OCI-M1 (cell line): ENCODE results near the gene PLIN4.
"Not testable (repeated sequence)": the region's sequence is repeated elsewhere in the genome, so short reads cannot be mapped to it uniquely, and the experiment has no call there.

Source experiments
- DNase-seq: peaks from one replicate; lab custom pipeline; 2025; lab: John Stamatoyannopoulos, UW

Gene PLIN4, protein sequence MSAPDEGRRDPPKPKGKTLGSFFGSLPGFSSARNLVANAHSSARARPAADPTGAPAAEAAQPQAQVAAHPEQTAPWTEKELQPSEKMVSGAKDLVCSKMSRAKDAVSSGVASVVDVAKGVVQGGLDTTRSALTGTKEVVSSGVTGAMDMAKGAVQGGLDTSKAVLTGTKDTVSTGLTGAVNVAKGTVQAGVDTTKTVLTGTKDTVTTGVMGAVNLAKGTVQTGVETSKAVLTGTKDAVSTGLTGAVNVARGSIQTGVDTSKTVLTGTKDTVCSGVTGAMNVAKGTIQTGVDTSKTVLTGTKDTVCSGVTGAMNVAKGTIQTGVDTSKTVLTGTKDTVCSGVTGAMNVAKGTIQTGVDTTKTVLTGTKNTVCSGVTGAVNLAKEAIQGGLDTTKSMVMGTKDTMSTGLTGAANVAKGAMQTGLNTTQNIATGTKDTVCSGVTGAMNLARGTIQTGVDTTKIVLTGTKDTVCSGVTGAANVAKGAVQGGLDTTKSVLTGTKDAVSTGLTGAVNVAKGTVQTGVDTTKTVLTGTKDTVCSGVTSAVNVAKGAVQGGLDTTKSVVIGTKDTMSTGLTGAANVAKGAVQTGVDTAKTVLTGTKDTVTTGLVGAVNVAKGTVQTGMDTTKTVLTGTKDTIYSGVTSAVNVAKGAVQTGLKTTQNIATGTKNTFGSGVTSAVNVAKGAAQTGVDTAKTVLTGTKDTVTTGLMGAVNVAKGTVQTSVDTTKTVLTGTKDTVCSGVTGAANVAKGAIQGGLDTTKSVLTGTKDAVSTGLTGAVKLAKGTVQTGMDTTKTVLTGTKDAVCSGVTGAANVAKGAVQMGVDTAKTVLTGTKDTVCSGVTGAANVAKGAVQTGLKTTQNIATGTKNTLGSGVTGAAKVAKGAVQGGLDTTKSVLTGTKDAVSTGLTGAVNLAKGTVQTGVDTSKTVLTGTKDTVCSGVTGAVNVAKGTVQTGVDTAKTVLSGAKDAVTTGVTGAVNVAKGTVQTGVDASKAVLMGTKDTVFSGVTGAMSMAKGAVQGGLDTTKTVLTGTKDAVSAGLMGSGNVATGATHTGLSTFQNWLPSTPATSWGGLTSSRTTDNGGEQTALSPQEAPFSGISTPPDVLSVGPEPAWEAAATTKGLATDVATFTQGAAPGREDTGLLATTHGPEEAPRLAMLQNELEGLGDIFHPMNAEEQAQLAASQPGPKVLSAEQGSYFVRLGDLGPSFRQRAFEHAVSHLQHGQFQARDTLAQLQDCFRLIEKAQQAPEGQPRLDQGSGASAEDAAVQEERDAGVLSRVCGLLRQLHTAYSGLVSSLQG (N-terminal part only)

DNA sequence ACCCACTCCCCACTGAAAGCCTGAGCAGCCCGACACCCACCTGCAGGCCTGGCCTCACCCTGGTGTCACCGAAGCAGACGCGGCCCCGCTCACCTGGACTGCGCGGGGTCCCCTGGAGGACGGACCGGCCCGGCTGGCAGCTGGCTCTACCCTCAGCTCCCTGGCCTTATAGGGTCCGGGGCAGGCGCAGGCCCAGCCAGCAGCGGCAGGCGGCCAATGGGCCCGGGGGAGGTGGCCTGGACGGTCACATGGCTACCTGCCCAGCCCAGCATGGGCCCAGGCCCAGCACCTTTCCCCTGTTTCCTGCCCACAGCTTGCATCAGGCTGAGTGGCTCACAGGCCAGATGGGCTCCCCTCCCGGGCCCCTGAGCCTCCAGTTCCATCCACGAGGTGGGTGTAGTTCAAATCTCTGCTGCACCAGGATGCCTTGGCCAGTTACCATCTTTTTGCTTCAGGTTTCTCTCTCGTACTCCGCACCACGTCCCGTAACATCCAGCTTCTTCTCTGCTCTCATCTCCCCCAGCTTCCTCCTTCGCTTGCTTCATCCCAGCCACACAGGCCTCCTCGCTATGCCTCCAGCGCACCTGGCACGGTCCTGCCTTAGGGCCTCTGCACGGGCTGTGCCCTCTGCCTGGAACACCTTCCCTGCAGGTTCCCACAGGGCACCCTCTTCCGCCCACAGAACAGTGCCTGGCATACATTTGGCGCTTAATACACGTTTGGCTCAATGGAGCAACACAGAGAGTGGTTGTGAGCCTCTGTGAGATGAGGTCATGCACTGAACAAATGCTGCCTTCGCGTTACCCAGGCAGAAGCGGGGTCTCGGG is at the start of gene PLIN4:
TSS of gene PLIN4 (minus strand) at position 142 of the 827 bp plus-strand sequence. CDS start 214 bp downstream, outside the sequence.
- no peak for DNase-seq

GRCh38 chr19:4567584-4568071 is 49.3 kb upstream of the PLIN4 start:
- DNase-seq, result peak; percentile 89

DNA sequence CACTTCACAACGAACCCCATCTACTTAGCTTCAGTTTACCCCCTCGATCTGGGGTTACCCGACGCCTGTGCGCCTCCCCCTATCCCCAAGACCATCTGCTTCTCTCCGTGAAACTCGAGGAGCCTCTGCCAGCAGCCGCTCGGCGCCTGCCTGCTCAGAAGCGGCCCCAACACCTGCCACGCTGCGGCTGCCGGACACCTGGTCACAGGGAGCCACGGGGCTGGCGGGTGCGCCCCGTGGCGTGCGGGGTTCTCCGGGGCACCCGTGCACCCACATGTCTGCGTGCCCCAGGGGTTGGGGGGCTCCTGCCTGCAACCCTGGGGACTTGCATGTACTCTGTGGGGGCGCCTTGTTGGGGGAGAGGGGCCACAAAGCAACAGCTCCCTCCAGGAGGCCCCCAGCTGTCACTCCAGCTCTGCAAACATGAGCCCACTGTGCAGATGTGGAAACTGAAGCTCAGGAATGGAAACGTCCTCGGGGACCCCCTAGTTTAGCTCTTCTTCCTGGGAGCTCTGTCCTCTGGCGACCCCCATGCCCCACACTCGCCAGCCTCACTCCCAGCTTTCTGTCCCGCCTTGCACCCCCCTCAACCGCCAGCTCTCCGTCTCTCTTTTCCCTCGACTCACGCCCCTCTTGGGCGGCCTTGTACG is 48.2 kb upstream of the PLIN4 start:
- DNase-seq, result no peak

DNA sequence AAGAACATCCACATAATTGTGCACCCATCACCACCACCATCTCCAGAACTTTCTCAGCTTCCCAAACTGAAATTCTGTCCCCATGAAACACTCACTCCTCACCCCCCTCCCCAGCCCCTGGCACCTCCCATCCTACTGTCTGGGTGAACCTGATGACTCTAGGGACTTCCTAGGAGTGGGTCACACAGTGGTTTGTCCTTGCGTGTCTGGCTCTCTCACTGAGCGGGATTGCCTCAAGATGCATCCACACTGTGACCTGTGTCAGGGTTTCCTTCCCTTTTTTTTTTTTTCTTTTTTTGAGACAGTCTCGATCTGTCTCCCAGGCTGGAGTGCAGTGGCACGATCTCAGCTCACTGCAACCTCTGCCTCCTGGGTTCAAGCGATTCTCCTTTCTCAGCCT is 45.3 kb upstream of the PLIN4 start:
- DNase-seq, result not testable (repeated sequence)

DNA sequence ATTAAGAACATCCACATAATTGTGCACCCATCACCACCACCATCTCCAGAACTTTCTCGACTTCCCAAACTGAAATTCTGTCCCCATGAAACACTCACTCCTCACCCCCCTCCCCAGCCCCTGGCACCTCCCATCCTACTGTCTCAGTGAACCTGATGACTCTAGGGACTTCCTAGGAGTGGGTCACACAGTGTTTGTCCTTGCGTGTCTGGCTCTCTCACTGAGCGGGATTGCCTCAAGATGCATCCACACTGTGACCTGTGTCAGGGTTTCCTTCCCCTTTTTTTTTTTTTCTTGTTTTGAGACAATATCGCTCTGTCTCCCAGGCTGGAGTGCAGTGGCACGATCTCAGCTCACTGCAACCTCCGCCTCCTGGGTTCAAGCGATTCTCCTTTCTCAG is 43.8 kb upstream of the PLIN4 start:
- peak; percentile 57 for DNase-seq

GRCh38 chr19:4559569-4559968 is 41.3 kb upstream of the PLIN4 start, which contains the start of gene SEMA6B:
Gene SEMA6B, minus strand, starts transcription at chr19:4559684. Its CDS starts 1,227 bp downstream, at chr19:4558457.
- no peak for DNase-seq

DNA sequence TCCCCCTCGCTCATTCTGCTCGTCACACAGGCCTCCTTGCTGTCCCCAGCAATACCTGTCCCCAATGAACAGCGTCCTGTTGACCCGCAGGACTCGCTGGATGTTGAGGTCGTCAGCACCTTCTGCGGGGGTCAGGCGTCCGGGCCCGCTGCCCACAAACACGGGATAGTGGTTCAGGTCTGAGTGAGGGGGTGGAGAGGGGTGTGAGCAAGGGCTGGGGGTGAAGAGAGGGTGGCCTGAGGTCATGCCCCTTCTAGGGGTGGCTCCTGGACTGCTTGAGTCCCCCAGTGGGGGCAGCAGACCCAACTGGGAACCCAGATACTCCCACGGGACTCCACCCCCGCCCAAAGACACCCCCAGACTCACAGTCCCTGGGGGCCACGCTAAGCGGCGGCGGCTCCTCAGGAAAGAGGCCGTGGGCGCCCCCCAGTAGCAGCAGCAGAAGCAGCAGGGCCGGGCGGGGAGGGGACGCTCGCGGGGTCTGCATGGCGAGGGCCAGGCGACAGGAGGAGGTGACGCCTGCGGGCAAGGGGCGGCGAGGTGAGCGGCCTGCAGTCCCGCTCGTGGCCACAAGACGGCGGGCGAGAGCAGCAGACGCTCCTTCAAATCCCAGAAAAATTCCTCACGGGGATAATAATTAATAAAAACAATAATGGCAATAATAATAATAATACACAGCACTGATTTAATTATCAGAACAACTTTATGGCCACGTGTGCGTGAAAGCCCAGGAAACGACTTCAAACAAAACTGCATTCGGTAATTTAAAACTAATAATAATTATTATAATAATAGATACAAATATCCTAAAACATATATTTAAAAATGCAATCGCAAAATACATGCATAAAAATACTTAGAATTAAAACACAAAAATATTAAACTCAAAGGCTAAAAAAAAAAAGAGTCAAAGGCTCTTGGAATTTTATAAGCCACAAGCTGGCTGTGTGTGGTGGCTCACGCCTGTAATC is 40.0 kb upstream of the PLIN4 start:
- DNase-seq, result peak; percentile 75

DNA sequence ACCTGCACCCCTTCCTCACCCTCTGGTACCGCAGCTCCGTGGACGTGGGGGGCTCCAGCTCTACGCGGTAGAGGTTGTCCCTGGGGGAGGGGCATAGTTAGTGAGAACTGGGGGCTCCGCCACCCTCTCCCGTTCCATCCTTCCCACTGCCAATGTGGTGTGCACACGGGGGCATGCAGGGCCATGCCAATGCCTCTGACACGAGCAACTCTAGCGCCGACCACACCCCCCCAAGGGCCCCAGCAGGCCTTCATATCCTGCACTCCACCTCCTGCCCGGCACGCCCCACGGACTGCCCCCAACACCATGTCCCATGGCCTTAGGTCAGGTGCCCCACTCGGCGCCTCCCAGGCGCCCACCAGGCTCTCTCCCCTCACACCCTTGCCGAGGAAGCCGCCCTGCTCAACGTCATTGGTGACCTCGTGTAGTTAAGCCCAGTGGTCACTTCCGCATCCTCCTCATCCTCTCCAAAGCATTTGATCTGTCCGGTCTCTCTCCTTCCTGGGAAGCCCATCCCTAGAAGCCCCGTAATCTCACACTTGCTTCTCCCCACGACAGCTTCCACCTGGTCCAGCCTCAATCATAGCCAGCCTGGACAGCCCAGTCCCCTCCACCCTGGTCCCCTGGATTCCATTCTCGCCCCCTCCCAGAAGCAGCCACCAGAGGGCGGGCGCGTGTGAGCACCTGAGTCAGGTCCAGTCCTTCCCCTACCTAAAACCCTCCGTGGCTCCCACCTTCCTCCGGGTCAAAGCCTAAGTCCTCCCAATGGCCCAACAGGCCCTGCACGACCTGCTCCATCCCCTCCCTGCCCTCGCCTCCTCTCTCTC is 39.1 kb upstream of the PLIN4 start:
- DNase-seq, result no peak

- DNase-seq, result peak; percentile 93
Observed at GRCh38 chr19:4556597-4557127, 38.4 kb upstream of the PLIN4 start.

- peak; percentile 88 for DNase-seq
Observed at GRCh38 chr19:4555657-4556561, 37.6 kb upstream of the PLIN4 start.

DNA sequence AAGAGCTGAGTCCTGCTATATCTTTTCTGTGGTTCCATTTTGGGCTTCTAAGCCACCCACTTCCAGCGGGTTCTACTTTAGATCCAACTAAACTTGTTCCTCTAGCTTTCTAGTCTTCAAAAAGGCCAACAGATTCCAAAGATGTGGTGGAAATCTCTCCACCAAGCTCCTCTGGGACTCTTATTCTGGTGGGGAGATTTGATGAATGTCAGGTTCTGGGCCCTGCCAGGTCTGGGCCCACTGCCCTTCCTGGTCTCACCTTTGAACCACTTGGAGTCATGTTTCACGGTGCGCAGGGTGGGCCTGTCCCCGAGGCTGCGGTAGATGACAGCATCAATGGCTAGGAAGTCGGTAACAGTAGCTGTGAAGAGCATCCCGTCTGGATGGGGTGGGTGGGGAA is 36.4 kb upstream of the PLIN4 start:
- no peak for DNase-seq

DNA sequence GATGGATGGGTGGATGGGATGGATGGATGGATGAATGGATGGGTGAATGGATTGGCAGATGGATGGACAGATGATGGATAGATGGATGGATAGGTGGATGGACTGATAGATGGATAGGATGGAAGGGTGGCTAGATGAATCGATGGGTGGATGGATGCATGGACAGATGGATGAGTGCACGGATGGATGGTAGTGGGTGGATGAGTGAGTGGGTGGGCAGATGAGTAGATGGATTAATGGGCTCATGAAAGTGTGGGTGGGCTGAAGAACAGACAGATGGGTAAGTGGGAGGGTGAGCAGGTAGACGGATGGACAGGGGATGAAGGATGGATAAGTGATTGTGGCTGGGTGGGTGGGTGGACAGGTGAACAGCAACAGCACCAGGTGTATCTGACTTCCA is 35.5 kb upstream of the PLIN4 start:
- no peak for DNase-seq

GRCh38 chr19:4553092-4553695 is 34.9 kb upstream of the PLIN4 start:
- no peak for DNase-seq

DNA sequence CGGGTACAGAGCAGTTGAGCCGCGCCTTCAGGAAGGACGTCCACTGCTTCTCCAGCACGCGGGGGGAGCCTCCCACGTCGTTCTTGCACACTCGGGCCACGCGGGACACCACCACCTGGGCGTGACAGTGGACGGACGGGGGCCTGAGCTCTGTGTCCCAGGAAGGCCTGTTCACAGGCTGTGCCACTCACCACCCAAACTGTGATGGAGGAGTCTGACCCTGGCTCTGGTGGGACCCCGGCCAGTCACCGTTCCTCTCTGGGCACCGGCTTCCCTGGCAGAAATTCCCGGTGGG is 34.2 kb upstream of the PLIN4 start:
- no peak for DNase-seq

GRCh38 chr19:4550479-4551050 is 32.3 kb upstream of the PLIN4 start:
- no peak for DNase-seq

- no peak for DNase-seq
Observed at GRCh38 chr19:4550018-4550417, 31.7 kb upstream of the PLIN4 start.

DNA sequence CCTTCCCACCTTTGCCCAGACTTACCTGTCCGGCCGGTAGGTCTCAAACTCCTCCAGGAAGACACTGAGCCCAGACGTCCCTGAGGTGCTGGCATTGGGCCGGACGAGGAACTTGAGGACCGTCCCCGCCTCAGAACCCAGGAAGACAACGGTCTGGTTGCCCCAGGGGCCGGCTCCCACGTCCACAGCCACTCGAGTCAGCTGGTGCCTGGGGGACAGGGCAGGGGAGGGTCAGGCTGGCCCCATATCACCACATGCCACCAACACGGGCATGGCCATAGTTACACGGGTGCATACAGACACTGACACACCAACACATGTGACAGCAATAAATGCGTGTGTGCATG is 29.9 kb upstream of the PLIN4 start:
- no peak for DNase-seq
